Hematopoietic multipotent progenitor cell treated with erythropoietin and hydrocortisone succinate and interleukin-3 and kit ligand, for 6 days (in vitro differentiated cells): ENCODE measurements around the gene MPDU1.
"Not testable (repeated sequence)": the region's sequence is repeated elsewhere in the genome, so short reads cannot be mapped to it uniquely, and the experiment has no call there.

Experiments
- DNase-seq: peaks from one replicate; pipeline ENCODE4 v3.0.0-alpha.2; 2015

MPDU1 gene

DNA sequence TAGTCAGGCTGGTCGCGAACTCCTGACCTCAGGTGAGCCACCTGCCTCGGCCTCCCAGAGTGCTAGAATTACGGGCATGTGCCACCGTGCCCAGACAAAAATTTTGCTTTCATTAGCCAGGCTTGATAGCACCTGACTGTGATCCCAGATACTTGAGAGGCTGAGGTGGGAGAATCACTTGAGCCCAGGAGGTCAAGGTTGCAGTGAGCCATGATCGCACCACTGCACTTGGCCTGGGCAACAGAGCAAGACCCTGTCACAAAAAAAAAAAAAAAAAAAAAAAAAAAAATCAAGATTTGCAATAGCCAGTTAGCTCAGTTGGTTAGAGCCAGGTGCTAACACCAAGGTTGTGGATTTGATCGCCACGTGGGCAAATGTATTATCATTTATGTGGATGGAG, 37.2 kb downstream of the MPDU1 start:
- DNase-seq, result no peak

DNA sequence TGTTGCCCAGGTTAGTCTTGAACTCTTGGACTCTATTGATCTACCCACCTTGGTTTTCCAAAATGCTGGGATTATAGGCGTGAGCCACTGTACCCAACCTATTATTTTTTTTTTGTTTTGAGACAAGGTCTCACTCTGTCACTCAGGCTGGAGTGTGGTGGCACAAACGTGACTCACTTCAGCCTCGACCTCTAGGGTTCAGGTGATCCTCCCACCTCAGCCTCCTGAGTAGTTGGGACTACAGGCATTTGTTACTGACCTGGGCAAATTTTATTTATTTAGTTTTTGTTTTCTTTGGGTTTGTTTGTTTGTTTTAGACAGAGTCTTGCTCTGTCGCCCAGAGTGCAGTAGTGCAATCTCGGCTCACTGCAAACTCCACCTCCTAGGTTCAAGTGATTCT, 40.0 kb downstream of the MPDU1 start:
- DNase-seq, result no peak

DNA sequence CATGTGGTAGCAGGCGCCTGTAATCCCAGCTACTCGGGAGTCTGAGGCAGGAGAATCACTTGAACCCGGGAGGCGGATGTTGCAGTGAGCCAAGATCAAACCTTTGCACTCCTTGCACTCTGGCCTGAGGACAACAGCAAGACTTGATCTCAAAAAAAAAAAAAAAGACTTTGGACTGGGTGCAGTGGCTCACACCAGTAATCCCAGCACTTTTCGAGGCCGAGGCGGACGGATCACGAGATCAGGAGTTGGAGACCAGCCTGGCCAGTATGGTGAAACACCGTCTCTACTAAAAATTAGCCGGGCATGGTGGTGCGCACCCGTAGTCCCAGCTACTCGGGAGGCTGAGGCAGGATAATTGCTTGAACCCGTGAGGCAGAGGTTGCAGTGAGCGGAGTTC, 42.1 kb downstream of the MPDU1 start:
- DNase-seq, result not testable (repeated sequence)

DNA sequence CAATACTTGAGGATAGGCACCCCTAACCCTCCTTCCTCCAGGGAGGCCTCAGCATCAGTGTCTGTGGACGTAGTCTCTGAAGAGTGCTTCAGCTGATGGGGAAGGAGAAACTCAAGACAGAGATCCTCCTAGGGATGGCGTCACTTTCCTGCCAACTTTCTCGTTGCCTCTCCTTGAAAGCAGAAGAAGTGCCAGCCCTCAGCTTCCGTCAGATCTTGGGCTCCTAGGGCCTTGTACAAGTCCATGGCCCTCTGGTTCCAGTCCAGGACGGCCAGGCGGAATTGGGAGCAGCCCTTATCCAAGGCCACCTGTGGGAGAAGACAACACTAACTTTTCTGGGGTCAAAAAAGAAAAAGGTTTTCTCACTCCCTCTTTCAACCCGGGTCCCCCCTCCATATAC, 42.7 kb downstream of the MPDU1 start:
- no peak for DNase-seq

DNA sequence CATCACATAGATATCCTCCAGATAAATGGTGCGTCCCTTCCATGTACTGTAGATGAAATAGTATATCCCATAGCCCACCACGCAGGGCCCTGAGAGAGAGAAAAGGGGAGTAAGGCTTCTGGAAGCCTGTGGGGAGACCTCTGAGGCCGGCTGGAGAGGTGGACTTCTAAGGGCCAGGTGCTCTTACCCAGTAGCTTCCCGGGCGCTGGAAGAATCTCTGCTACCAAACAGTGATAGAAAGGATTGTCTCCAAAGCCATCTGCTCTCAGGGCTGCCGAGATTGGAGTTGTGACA, 43.3 kb downstream of the MPDU1 start:
- no peak for DNase-seq

DNA sequence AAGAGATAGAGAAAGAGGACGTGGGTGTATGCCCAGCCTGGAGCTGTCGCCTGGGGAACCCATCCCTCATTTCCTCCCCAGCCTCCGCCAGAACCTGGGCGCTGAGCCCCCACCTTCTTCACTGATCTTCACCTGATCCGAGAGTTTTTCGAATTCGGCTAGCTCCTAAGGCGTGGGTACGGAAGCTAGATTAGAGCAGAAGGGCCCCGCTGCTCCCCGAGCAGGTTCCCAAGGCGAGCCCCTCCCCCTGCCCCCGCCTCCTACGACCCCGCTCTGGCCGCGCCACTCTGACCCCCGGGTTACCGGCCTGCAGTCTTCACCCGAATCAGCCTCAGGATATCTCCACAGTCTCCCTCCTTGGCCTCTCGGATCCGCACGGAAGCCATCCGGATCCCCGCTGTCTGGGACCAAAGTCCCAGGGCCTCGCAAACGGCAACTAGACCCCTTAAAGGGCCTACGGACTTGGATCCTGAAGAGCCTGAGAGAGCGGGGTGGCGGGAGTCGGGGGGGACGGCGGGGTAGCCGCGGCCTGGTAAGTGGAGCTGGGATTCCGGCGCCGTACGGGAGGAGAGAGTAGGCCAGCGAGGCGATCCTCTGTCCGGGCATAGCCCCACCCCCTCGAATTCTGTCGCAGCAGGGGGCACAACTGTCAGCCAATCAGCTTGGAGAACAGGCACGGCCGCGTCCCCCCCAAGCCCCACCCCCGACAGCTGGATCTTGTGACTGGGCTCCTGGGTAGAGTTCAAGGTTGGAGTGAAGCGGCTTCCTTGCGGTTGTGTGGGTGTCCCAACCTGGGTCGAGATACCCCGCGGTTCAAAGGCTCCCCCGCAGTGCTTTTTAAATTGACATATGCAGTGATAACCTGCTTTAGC, 43.8 kb downstream of the MPDU1 start, which contains the start of gene SAT2:
Gene SAT2, minus strand, starts transcription at position 572 of the 872 bp plus-strand sequence. Its CDS starts 186 bp downstream, at position 386.
- peak; percentile 97 for DNase-seq

DNA sequence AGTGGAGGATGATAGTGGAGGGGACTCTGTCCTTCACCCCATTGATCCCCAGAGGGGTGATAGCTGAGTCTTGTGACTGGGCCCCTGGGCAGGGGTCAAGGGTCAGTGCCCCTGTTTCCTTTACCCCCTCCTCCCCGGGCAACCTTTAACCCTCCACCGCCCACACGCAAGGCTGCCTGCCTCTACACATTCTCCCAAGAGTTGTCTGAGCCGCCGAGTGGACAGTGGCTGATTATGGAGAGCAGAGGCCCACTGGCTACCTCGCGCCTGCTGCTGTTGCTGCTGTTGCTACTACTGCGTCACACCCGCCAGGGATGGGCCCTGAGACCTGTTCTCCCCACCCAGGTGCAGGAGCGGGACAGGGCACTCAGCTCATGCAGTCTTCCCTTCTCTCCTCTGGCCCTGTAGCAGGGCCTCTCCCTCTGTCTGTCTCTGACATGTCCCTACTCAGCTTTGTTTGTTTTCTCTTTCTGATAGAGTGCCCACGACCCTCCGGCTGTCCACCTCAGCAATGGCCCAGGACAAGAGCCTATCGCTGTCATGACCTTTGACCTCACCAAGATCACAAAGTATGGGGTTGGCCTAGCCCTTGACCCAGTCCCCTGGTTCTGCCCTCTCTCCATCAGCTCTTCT, 46.4 kb downstream of the MPDU1 start, which contains the start of gene SHBG:
Gene SHBG, plus strand, starts transcription at position 197 of the 633 bp plus-strand sequence. Its CDS starts 38 bp downstream, at position 235.
- no peak for DNase-seq

DNA sequence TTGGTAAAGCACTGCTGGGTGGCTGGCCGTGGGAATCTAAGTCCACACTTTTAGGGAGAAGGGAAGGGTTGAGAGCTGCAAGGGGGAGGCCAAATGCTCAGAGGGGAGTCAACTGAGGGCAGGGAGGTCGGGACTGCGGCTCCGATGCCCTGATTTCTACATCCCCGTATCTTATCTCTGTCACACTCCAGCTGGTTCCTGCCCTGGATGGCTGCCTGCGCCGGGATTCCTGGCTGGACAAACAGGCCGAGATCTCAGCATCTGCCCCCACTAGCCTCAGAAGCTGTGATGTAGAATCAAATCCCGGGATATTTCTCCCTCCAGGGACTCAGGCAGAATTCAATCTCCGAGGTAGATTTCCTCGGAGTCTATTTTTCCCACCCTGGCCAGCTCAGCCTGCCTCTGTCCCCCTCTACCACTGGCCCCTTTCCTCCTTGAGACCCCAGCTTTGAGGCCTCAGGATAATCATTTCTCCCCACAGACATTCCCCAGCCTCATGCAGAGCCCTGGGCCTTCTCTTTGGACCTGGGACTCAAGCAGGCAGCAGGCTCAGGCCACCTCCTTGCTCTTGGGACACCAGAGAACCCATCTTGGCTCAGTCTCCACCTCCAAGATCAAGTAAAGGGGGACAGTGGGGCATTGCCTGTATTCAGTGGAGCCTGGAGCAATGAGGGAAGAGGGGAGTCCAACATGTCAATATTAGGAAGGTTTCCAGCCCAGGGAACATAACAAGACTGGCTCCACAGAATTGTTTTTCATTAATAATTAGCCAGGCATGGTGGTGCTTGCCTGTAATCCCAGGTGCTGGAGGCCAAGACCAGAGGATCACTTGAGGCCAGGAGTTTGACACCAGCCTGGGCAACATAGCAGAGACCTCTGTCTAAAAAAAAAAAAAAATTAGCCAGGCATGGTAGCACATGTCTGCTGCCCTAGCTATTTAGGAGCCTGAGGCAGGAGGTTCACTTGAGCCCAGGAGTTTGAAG, 48.0 kb downstream of the MPDU1 start:
- DNase-seq, result no peak

DNA sequence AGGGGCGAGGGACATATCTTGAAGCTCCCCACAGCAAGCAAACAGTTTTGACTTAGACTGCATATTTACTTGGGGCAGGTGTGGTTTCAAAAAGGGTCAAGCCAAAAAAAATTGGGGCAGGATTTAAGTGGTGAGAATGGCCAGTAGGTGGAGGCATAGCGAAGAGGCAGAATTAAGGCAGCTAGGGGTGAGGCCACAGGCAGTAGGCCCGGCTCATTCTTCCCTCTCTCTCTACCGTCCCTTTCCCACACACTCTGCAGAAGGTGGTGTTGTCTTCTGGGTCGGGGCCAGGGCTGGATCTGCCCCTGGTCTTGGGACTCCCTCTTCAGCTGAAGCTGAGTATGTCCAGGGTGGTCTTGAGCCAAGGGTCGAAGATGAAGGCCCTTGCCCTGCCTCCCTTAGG, 48.8 kb downstream of the MPDU1 start:
- peak; percentile 90 for DNase-seq

DNA sequence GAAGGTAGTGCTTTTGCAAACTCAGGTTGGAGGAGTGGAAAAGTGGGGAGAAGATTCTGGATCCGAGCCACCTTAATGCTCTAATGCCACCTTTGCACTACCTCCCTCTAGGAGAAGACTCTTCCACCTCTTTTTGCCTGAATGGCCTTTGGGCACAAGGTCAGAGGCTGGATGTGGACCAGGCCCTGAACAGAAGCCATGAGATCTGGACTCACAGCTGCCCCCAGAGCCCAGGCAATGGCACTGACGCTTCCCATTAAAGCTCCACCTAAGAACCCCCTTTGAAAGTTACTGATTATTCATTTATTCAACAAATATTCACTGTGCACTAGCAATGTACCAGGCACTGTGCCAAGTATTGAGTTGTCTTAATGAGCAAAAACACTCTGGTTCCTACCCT, 49.4 kb downstream of the MPDU1 start:
- peak; percentile 35 for DNase-seq

DNA sequence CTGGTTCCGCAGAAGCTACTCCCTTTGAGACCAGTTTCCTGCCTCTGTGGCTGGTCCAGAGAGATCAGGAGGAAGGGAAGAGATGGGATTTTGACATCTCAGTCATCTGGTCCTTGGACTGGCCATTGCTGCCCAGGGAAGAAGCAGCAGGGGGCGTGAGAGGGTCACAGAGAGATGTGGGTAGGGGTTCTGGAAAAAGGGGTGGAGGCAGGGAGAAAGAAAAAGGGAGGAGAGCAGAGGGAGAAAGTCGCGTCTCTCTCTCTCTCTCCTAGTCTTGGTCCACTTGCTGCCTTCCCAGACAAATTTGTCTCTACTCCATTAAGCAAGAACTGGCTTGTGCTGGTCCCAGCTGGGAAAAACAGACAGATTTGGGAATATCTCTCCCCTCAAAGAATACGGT, 50.7 kb downstream of the MPDU1 start:
- peak; percentile 72 for DNase-seq

DNA sequence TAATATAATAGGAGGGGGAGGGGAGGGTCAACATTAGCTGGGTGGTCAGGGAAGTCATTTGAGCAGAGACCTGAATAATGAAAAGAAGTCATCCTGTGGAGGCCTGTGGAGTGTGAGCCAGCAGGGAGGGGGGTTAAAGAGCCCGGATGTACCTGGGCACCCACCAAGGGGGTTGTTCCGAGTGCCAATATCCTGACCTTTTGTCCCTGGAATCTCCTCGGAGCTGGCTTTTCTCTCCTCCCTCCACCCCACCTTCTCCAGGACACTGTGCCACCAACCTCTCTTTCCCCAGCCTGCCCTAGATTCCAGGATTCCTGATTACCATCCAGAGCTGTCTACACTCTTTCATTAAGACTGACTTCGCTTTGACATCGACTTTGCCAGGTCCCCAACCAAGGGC, 52.5 kb downstream of the MPDU1 start:
- no peak for DNase-seq
